ENCODE data around the gene UVRAG.

The UVRAG gene

GRCh38 chr11:76166314-76166713, 351.3 kb downstream of the UVRAG start:
- no peak for DNase-seq (ENCODE audit: low read depth in 2 of 2)

- DNase-seq (ENCODE audit: low read depth in 2 of 2), result no peak
Measured at GRCh38 chr11:76167590-76167989, 352.6 kb downstream of the UVRAG start.

- no peak for DNase-seq (ENCODE audit: low read depth in 2 of 2)
Measured at GRCh38 chr11:76169473-76169896, 354.5 kb downstream of the UVRAG start.

GRCh38 chr11:76170468-76170867, 355.5 kb downstream of the UVRAG start:
- no peak for DNase-seq (ENCODE audit: low read depth in 2 of 2)

GRCh38 chr11:76172583-76172982, 357.6 kb downstream of the UVRAG start:
- no peak for DNase-seq (ENCODE audit: low read depth in 2 of 2)

- no peak for DNase-seq (ENCODE audit: low read depth in 2 of 2)
Measured at GRCh38 chr11:76173663-76174062, 358.7 kb downstream of the UVRAG start.

- DNase-seq (ENCODE audit: low read depth in 2 of 2), result no peak
Measured at GRCh38 chr11:76174330-76174729, 359.3 kb downstream of the UVRAG start.

- DNase-seq (ENCODE audit: low read depth in 2 of 2), result no peak
Measured at GRCh38 chr11:76175783-76176182, 360.8 kb downstream of the UVRAG start.

- no peak for DNase-seq (ENCODE audit: low read depth in 2 of 2)
Measured at GRCh38 chr11:76176463-76176862, 361.5 kb downstream of the UVRAG start.

- DNase-seq (ENCODE audit: low read depth in 2 of 2), result no peak
Measured at GRCh38 chr11:76177250-76177686, 362.3 kb downstream of the UVRAG start.

GRCh38 chr11:76179147-76179546, 364.1 kb downstream of the UVRAG start:
- DNase-seq (ENCODE audit: low read depth in 2 of 2), result no peak

- no peak for DNase-seq (ENCODE audit: low read depth in 2 of 2)
Measured at GRCh38 chr11:76181371-76181770, 366.4 kb downstream of the UVRAG start.

- no peak for DNase-seq (ENCODE audit: low read depth in 2 of 2)
Measured at GRCh38 chr11:76184551-76184993, 369.6 kb downstream of the UVRAG start.

GRCh38 chr11:76185511-76185910, 370.5 kb downstream of the UVRAG start:
- no peak for DNase-seq (ENCODE audit: low read depth in 2 of 2)

GRCh38 chr11:76185931-76186401, 371.0 kb downstream of the UVRAG start:
- no peak for DNase-seq (ENCODE audit: low read depth in 2 of 2)

GRCh38 chr11:76186776-76187279, 371.8 kb downstream of the UVRAG start:
- no peak for DNase-seq (ENCODE audit: low read depth in 2 of 2)

GRCh38 chr11:76188873-76189272, 373.9 kb downstream of the UVRAG start:
- DNase-seq (ENCODE audit: low read depth in 2 of 2), result no peak

GRCh38 chr11:76189682-76190081, 374.7 kb downstream of the UVRAG start:
- no peak for DNase-seq (ENCODE audit: low read depth in 2 of 2)

- DNase-seq (ENCODE audit: low read depth in 2 of 2), result no peak
Measured at GRCh38 chr11:76190376-76190775, 375.4 kb downstream of the UVRAG start.
